CD1c-positive myeloid dendritic cell (primary cell): ENCODE data around the gene C22orf15.

ENCODE experiments used
- DNase-seq: peaks from one replicate; pipeline ENCODE4 v3.0.0-alpha.2; 2016; ENCODE audit errors: extremely low spot score

Gene C22orf15

DNA sequence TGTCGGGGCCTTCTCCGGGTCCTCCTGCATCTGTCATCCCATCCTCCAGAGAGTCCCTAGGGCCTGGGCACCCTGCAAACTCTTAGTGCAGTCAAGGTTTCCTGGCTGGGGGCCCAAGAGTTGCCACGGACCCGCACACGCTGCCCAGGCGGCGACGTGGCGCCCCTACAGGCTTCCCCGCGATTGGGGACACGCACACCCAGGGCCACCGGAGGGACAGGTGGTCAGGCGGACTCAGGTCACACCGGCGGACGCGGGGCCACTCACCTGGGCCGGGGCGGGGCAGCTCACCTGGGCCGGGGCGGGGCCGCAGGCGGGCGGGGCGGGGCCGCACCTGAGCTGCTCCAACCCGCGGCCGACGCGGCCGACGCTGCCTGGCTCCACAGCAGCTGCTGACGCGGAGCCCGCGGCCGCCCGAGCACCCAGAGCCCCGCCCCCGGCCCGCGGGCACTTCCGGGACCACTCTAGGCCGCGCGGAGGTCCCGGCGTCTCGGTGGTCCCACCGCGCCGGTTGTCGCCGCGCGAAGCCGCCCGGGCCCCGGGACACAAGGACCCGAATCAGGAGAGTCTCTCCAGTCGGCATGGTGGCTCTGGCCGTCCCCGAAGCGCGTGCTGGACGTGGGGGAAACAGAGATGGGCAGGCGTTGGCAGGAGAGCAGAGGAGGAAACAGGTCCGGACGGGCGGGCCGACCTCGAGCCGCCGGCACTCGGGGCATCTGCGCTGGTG is 11.9 kb upstream of the C22orf15 start, which contains the start of gene ZNF70:
ZNF70 (minus strand) TSS at position 399 of the 727 bp plus-strand sequence. CDS start 5,972 bp downstream, outside the sequence.
- DNase-seq, result peak; percentile 91

- peak; percentile 12 for DNase-seq
These were observed 11.3 kb upstream of the C22orf15 start for GRCh38 chr22:23751441-23751996.

DNA sequence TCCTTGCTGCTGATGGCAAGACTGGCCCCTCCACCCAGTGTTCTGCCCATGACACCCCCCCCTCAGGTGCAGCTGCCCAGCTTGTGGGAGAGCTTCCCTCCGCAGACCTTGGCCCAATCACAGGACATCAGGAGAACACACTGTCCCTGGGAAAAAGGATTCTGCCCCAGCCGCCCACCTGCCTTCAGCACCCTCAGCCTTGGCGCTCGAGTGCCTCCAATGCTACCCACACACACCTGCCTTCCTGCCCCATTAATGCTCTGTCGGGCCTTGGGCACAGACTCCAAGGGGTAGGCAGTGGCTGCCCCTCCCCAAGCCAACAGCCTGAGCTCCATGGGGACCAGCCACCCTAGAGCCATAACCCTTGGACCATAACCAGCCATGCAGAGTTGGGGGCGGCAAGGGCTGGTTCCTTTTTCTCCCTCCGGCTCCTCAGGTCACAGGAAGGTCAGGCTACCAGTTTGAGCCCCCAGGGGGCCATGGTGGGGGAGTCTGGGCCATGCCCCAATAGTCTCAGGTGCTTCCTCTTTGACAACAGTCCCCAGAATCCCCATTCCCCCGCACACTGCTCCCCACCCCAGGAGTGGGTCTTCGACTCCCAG is 10.6 kb upstream of the C22orf15 start:
- peak; percentile 11 for DNase-seq

- no peak for DNase-seq
These were observed 10.0 kb upstream of the C22orf15 start for GRCh38 chr22:23752750-23753149.

GRCh38 chr22:23753385-23753784 is 9.4 kb upstream of the C22orf15 start:
- no peak for DNase-seq

DNA sequence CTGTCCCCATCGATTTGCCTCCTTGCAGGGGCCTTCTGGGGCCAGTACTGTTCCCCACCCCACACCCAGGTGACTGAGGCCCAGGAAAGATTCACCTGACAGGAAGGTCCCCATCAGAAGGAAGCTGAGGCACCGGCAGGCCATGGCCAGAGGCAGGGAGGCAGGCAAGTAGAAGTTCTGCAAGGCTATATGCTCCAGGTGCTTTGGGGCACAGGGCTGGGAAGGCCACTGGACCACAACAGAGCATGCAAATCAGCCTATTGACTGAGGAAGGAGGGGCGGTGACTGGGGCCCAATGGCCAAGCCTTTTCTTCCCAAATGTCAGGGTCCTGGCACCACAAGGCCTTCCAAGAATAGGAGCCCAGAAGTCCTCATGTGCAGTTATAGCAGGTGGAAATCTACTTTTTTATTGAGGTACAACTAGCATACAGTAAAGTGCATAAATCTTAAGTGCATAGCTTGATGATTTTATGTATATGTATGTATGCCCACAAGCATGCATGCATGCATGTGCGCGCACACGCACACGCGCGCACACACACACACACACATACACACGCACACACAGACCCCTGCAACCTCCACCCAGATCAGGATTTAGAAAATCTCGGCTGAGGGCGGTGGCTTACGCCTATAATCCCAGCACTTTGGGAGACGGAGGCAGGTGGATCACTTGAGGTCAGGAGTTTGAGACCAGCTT is 8.4 kb upstream of the C22orf15 start, which contains the start of gene VPREB3:
VPREB3 (minus strand) TSS at position 206 of the 700 bp plus-strand sequence; CDS start at position 144, 62 bp downstream.
- no peak for DNase-seq

- DNase-seq, result no peak
These were observed 7.7 kb upstream of the C22orf15 start for GRCh38 chr22:23754980-23755636.

DNA sequence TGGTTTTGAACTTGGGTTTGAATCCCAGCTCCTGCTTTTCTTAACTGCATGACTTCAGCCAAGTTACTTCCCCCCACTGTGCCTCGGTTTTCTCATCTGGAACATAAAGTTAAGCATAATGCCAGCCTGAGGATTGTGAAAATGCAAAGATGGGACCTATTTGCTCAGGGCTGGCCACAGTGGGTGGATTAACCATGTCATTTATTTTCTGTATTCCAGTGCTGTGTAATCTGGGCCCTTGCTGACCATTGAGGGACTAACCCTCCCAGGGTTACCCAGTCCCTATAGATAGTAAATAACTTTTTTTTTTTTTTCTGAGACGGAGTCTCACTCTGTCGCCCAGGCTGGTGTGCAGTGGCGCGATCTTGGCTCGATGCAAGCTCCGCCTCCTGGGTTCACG is 7.1 kb upstream of the C22orf15 start:
- DNase-seq, result no peak

DNA sequence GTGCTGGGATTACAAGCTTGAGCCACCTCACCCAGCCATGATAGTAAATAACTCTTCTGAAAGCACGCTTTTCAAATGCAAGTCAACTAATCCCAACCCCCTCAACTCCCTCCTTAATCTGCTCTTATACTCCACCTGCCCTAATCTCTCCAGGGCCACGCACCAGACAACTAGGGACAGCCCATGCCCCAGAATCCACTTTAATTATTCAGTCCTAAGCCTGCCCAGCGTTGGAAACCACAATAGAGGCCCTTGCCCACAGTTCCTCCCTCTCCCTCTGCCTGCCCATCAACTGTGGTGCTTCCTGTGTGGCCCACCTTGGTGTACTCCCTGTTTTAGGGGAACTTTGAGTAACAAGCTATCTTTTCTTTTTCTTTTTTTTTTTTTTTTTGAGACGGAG is 5.9 kb upstream of the C22orf15 start:
- no peak for DNase-seq

DNA sequence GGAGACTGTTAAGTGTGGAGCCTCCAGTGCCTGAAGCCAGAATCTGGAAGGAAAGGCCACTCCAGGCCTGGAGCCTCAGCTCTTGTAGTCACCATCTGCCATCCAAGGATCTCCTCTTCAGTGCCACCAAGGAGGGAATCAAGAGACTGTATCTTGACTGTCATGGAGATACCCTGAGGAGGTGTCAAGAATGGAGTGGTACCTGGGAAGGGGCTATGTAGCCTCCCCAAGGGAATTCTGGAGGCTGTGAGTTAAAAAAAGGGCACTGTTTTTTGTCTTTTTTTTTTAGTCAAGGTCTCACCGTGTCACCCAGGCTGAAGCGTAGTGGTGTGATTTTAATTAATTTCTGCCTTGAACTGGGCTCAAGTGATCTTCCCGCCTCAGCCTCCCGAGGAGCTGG is 3.2 kb upstream of the C22orf15 start:
- DNase-seq, result no peak

DNA sequence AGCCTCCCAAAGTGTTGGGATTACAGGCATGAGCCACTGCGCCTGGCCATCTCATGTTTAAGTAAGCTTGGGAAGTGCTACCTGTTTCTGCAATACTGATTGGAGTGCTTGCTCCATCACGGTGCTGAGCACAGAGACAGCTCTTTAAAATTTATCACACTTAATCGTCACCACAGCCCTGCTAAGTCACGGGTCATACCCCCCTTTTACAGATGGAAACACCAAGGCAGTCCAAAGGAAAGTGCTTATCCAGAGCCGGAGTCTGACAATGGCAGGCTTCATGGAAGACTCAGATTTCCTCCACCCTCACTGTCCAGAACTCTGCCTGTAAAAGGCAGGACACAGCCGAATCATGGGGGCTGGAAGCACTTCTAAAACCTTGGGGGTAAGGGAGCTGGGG is 2.7 kb upstream of the C22orf15 start:
- DNase-seq, result no peak

DNA sequence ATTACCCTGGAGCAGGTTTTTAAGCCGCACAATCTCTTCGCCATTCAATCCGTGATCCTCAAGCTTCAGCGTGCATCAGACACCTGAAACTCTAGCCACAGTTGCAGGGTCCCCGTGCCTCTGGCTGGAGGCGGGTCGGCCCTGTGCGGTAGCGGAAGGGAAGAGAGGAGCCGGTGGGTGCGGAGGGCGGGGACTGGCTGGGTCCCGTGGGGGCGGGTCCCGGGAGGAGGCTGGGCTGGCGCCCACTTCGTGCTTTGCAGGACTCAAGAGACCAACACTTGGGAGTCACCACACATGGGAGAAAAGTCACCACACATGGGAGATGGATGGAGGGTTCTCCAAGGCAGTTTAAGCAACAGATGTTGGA is 772 bp downstream of the C22orf15 start:
- peak; percentile 36 for DNase-seq

GRCh38 chr22:23763954-23764353 is 1.2 kb downstream of the C22orf15 start:
- no peak for DNase-seq

DNA sequence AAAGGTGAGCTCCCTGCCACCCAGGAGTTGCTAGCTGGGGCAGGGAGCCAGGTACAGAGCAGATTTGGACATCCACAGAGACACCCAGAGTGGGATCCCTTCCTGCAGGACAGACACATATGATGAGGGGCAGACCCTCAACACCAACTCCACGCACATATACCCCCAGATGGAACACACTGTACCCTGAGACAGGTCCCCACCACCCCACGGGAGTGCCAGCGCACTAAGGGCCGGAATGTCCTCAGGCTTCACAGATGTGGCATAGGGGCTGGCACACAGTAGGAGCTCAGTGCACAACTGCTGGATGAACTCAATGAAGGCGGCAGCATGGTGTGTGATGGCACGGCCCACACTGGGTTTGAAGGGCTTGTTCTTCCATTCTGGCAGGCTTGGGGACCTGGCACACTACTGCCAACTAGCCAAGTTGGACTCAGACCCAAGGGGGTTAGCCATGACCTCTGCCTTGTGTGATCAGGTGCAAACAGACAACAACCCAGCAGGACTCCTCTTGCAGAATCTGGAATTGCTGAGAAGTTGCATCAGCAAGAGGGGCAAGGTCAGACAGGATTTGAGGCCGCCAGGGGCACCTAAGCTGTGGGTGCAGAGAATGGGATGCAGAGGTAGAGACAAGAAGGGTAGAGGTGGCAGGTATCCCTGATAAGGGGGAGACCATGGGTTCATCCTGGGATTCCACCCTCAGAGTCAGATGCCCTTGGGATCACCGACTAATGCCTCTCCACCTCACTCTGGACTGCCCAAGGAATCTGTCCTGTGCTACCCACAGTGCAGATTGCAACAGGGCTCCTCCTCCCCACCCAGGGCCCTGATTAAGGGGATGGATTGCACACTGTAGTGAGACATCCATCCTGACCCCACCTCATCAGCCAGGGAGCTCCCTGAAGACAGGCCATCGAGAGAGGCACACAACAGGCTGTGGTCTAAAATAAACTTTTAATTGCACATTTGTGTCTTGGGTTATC is 2.4 kb downstream of the C22orf15 start:
- no peak for DNase-seq

DNA sequence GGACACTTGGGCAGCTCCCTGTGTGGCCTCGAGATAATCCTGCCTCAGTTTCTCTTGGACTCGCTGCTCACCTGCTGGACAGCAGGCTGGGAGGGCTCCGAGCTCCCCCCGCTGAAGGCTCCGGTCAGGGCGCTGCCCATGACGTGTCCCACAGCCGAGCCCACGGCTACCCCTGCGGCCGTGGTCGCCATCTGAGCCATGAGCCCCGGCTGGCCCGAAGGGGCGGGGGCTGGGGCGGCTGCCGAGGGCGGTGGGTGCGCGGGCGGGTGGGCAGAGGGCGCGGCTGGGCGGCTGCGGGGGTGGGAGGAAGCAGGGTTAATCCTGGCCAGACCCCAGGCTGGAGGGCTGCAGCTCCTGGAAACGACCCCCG is 4.5 kb downstream of the C22orf15 start:
- no peak for DNase-seq

DNA sequence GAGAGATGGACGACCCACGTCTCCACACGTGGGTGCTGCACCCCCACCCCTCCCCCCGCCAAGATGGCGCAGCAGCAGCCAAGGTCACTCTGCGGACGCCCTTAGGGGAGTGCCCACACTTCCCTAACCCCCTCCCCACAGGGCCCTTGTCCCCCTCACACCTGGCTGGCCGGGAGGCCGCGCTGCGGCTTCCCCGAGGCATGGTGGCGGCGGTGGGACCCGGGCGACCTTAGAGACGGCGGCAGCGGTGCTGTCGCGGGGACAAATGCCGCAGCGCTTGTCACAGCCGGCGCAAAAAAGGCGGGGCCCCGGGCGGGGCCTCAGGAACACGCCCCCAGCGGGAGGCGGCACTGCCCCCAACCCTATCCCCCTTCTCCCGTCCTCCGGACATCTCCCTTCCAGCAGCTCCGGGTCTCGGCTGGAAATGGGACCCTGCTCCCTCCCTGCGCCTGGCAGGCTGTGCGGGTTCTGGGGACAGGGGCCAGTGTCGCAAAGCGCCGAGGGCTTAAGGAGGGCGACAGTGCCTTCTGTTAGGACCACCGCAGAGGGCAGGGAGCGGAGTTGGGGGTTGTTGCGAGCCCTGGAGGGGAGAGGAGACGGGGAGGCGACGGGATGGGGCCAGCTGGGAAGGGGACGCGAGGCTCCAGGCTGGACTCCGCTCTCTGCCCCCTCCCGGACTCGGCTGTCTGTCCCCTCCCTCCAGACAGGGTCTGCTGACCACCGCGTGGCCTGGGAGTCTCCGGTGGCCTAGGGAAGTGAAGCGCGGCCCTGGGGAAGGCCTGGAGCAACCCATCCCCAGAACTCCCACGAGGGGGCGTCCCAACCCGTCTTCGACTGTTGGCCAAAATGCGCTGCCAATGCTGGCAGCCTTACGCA is 5.1 kb downstream of the C22orf15 start, which contains the start of gene CHCHD10:
CHCHD10 (minus strand) TSS at position 300 of the 876 bp plus-strand sequence; CDS start at position 202, 98 bp downstream.
- peak; percentile 92 for DNase-seq

DNA sequence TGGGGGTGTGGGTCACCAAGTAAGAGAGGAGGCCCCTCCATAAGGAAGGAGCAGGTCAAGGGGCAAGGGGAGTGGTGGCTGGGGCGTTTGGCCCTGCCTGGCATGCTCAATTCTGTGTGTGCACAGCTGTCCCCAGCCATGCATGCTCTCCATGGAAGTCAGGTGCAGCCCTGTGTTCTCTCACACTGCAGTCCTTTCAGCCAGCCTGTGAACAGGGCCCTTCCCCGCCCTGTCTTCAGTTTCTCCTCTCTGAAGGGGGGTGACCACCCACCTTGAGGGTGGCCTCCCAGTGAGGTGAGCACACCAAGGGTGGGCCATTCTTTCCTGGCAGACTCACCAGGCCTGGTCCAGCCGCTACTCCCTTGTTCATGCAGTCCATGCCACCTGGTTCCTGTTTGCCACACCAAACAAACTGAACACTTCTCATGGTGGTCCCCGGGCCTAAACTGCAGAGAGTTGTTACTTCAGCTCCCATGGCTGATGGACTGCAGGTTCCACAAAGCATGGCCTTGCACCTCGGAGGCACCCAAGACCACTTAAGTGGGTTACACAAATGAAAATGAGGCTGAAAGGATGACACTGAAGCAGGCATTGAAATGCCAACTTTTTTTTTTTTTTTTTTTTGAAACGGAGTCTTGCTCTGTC is 6.7 kb downstream of the C22orf15 start:
- DNase-seq, result no peak

DNA sequence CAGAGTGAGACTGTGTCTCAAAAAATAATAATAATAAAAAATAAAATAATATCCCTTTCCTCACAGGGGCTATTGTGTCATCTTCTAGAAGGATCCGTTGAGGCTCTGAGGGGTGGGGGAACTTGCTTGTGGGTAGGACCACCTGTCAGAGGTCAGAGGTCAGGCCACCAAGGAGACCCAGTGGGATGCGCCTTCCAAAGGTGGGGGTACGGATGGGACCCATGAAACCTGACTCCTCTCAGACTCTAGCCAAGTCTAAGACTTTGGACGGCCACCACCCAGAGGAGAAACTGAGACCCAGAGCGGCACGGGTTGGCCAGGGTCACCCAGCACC is 9.5 kb downstream of the C22orf15 start:
- DNase-seq, result no peak
